GM18867 (cell line): ENCODE measurements around the gene SCAPER.
"Not testable (repeated sequence)": the region's sequence is repeated elsewhere in the genome, so short reads cannot be mapped to it uniquely, and the experiment has no call there.

ENCODE experiments used
- ATAC-seq: cut with Tn5 transposase; IDR thresholded peaks from one replicate; pipeline ENCODE4 v1.9.1; 2021; ENCODE audit warnings: mild to moderate bottlenecking, moderate library complexity; ENCODE audit not compliant: unreplicated experiment

Gene SCAPER

DNA sequence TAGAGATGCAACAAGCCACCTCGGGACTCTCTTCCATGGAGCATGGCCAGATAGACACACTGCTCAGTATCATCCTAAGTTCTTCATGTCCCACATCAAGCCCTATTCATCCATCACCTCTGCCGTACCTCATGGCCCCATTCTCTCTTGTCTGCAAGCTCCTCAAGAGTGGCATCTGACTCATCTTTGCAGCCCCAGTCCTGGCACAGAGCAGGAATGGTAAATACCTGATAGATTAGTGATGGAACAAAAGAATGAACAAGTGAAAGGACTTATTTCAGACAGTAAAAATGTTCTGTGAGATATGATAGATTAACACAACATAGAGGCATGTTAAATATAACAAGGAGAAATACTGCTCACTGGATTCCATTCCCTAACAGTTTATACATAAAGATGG is 392.2 kb downstream of the SCAPER start:
- ATAC-seq, result no peak

DNA sequence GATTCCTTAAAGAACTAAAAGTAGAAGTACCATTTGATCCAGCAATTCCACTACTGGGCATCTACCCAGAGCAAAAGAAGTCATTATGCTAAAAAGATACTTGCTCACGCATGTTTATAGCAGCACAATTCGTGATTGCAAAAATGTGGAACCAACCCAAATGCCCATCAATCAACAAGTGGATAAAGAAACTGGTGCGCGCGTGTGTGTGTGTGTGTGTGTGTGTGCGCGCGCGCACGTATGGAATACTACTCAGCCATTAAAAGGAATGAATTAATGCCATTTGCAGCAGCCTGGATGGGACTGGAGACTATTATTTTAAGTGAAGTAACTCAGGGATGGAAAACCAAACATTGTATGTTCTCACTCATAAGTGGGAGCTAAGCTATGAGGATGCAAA is 394.5 kb downstream of the SCAPER start:
- not testable (repeated sequence) for ATAC-seq

DNA sequence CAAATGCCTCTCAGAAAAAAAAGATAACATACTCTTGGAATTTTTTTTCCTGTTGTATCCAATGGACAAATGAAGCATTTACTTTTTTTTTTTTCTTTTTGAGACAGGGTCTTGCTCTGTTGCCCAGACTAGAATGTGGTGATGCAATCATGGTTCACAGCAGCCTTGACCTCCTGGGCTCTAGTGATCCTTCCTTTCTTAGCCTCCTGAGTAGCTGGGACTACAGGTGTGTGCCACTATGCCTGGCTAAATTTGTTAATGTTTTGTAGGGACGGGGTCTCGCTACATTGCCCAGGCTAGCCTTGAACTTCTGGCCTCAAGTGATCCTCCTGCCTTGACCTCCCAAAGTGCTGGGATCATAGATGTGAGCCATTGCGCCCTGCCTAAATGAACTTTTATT is 401.3 kb downstream of the SCAPER start:
- ATAC-seq, result no peak

DNA sequence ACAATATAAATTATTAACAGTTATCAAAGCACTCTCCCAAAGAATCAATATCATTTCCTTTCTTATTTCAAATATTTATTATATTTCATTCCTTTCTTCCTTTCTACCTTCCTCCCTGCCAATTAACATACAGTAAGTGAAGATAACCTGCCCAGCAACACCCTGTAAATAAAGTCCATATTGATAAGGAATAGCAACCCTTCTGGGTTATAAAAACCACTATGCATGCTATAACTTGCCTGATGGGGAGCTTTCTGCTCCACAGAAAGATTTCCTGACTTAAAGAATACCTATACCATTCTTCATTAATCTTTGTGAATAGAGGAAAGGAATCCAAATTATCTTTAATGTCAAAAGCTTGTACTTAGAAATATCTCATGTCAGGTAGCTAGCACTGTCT is 402.0 kb downstream of the SCAPER start:
- ATAC-seq, result no peak

DNA sequence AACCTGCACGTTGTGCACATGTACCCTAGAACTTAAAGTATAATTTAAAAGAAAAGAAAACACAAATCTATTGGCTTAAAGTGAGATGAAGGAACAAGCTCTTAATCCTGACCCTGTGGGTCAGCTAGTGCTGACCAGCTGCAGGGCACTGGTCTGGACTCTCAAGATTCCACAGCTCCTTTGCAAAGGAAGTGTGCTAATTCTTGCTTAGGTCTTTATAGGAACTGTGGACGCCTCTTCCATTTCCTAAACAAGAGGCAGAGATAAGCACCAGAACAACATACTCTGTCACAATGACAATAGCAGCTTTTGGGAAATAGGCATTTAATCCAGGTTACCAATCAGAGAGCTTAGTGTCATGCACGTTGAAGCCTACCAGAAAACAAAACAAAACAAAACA is 402.5 kb downstream of the SCAPER start:
- no peak for ATAC-seq

DNA sequence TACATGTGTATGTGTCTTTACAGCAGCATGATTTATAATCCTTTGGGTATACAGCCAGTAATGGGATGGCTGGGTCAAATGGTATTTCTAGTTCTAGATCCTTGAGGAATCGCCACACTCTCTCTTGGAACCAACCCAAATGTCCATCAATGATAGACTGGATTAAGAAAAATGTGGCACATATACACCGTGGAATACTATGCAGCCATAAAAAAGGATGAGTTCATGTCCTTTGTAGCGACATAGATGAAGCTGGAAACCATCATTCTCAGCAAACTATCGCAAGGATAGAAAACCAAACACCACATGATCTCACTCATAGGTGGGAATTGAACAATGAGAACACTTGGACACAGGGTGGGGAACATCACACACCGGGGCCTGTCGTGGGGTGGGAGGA is 403.0 kb downstream of the SCAPER start:
- not testable (repeated sequence) for ATAC-seq

DNA sequence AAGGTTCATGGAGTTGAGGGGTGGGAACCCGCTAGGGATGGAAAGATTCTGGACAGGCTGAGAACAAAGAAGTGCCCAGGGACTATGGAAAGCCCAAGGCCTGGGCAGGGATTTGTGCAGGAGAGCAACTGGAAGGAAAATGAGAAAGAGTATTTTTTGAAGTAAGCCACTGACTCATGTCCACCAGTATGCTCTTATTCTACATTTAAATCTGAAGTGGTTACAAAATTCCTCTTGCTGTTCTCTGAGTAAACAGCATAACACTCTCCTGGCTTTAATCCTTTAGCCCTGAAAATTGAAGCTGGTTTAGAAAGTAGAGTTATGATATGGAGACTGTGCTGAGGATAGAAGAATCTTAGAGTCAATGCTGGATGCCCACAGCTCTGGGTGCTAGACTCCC is 403.4 kb downstream of the SCAPER start:
- ATAC-seq, result no peak

DNA sequence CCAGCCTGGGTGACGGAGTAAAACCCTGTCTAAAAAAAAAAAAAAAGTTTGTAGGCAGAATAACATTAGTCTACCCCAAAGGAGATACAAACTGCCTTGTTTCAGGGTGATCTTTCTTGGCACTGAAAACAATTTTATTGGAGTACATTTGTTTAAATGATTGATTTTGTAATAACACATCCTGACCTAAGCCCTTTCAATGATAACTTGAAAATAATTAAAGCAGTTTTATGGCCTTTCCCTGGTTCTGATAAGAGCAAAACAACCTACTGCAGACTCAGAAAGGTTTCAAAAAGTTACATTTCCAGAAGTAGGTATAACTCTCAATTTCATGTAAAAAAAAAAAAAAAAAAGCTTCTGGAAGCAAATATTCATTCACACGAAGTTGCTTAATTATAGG is 404.1 kb downstream of the SCAPER start:
- ATAC-seq, result no peak

DNA sequence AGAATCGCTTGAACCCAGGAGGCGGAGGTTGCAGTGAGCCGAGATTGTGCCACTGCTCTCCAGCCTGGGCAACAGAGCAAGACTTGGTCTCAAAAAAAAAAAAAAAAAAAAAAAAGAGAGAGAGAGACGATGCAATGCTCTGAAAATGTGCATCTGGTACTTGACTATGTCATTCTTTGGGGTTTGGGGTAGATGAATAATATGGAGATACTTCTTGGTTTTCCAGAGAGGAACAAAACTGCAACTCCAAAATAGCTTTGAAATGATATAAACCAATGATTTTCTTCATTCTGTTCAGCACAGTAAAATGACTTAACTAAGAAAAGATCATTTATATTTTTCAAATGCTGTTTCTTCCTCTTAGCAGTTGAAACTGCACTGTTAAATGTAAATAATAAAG is 409.7 kb downstream of the SCAPER start:
- no peak for ATAC-seq

DNA sequence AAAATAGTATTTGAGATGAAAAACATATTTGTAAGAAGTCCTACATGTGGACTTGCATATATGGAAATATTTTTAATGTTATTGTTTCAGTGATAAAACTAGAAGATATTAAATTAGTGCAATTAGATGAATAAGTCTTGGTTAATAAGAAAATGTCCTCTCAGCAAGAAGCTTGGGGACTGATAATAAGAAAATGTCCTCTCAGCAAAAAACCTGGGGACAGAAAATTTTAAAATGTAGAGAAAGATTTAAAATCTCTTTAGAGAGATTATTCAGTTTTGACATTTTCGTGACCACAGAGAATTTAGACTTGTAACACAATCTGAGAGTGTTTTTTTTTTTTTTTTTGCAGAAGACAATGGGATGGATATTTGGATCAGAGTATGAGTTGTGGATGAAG is 412.6 kb downstream of the SCAPER start:
- ATAC-seq, result no peak

DNA sequence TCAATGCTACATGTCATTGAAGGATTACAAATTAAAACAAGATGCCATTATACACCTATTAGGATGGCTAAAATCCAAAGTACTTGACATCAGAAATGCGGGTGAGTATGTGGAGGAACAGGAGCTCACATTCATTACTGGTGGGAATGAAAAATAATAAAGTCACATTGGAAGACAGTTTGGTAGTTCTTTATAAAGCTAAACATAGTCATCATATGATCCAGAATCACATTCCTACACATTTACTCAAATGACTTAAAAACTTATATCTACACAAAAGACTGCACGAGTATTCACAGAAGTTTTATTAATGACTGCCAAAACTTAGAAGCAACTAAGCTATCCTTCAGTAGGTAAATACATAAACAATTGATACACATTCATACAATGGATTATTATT is 421.4 kb downstream of the SCAPER start:
- no peak for ATAC-seq

DNA sequence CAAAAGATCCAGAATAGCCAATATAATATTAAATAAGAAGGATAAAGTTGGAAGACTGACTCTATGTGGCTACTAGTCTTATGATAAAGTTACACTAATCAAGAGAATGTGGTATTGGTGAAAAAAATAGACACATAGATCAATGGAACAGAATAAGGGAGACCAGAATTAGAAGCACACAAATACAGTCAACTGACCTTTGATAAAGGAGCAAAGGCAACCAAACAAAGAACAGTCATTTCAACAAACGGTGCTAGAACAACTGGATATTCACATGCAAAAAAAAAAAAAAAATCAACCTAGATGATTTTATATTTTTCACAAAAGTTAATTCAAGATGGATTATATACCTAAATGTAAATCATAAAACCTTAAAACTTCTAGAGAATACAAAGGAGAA is 422.1 kb downstream of the SCAPER start:
- ATAC-seq, result no peak

DNA sequence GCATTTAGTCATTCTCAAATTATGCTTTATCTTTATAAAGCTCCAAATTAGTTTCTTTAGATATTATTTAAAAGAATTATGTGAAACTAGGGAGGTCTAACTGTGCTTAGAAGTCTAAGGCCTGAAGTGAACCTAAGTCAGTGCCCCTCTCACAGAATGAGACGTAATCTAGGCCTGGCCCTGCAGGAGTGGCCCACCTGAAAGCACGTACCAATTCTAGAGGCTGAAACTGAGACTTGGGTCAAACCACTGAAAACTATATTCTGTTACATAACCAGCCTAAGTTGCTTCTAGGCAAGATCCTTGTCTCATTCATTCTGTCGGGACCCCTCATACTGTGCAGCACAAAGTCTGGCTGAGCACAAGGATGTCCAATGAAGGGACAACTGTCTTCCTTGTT is 424.9 kb downstream of the SCAPER start:
- ATAC-seq, result no peak

DNA sequence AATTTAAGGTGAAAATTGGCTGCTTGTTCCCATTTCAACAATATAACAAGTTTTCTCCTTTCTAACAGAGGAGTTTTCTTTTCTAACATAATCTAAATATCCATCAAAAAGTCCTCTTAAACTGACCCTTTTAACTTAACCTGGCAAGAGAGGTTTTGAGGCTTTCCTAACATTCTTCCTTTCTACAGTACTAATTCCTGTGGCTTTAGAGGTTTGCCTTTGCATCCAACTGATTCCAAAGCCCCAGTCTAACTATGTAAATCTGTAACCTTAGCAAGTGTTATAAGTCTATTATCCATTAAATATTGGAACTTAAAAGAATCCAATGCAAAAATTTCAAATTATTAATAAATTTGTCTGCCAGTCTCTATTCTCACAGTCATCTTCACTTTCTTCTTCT is 434.4 kb downstream of the SCAPER start:
- ATAC-seq, result no peak

DNA sequence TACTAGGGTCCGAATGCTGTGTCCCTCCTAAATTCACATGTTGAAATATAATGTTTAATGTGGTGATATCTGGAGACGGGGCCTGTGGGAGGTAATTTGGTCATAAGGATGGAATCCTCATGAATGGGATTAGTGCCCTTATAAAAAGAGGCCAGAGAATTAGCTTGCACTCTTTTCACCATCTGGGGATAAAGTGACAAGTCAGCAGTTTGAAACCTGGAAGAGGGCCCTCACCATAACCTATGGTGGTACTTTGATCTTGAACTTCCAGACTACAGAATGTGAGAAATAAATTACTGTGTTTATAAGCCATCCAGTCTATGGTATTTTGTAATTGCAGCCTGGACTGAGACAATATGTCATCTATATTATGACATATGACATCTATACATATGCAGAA is 436.4 kb downstream of the SCAPER start:
- no peak for ATAC-seq

DNA sequence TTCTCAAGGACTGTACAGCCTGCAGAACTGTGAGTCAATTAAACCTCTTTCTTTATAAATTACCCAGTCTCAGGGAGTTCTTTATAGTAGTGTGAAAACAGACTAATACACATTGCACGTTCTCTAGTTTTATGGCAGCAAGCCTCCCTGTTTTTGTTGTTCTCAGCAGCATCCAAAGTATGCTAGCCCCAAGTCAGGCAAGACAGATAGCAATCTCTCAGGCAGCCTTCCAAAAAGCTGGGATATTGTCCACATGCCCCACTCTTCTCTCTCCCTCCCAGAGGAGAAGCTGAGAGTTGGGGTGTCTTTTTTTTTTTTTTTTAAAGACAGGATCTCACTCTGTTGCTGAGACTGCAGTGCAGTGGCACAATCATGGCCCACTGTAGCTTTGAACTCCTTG is 438.0 kb downstream of the SCAPER start:
- no peak for ATAC-seq

DNA sequence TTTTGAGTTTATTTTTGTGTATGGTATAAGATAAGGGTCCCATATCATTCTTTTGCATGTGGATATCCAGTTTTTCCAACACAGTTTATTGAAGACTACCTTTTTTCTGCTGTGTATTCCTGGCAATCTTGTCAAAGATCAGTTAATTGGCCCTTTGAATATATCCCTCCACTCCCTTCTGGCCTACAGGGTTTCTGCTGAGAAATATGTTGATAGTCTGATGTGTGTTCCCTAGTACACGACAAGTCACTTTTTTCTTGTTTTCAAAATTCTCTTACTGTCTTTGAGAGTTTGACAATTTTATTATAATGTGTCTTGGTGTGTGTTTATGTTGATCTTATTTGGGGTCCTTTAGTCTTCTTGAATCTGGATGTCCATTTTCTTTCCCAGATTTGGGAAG is 439.4 kb downstream of the SCAPER start:
- ATAC-seq, result no peak

DNA sequence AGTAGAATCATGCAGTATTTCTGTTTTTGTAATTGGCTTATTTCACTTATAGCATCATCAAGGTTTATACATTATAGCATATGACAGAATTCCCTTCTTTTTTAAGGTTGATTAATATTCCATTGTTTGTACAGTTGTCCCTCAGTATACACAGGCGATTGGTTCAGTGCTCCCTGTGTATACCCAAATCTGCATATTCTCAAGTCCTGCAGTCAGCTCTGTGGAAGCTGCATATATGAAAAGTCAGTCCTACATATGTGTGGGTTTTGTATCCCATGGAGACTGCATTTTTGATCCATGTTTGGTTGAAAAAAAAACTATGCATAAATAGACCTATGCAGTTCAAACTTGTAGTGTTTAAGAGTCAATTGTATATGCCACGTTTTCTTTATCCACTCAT is 440.9 kb downstream of the SCAPER start:
- no peak for ATAC-seq

DNA sequence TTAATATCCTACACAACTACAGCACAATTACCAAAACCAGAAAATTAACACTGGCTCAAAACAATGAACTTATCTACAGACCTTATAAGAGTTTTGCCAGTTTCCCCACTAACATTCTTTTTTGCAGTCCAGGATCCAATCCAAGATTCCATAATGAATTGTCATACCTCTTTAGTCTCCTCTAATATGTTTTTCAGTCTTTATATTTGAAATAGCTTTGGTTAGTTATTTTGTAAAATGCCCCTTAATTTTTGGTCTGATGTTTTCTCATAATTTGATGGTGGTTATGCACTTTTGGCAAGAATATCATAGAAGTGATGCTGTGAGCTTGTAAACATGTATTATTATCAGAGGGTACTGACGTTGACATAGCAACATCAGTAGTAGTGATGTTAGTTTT is 444.3 kb downstream of the SCAPER start:
- ATAC-seq, result no peak

DNA sequence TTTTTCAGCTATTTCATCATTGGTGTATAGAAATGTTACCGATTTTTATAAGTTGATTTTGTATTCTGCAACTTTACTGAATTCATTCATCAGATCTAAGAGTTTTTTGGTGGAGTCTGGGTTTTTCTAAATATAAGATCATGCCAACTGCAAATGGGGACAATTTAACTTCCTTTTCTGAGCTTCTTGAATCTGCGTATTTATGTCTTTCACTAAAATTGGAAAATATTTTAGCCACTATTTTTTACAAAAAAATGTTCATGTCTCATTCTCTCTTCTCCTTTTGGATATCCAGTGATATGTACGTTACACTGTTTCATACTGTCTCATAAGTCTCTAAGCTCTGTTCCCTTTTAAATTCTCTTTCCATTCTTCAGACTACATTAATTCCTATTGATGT is 444.8 kb downstream of the SCAPER start:
- ATAC-seq, result no peak

DNA sequence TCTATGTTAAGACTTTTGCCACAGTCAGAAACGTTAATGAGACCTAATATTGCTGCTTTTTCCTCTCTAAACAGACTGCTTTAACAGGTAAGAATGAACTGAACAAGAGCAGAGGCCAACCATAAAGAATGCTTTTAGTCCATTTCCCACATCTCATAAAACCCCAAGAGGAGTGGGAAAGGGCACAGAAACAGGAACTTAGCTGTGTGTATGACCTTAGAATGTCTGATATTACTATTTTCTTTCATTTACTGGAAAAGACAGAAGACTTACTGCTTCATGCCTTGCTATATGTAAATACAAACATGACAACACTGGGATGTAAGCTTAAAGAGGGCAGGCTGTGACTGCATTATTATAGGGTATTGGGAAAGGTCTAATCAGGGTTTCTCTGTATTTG is 453.6 kb downstream of the SCAPER start:
- ATAC-seq, result no peak

DNA sequence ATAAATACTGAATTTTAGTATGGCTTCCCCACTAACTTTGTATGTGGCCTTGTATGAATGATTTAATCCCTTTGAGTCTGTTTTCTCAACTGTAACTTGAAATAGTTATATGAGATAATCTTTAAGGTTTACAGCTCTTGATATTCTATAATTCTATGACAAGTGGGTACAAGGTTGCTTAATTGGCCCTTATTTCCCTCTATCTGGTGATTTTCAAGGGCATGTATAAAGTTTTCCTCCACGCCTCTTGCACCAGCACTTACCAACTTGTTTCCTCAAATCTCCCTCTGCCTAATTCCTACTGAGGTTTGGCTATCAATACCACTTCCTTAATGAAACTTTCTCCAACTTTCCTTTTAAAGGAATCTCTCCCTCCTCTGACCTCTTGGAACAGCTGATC is 455.7 kb downstream of the SCAPER start:
- no peak for ATAC-seq

DNA sequence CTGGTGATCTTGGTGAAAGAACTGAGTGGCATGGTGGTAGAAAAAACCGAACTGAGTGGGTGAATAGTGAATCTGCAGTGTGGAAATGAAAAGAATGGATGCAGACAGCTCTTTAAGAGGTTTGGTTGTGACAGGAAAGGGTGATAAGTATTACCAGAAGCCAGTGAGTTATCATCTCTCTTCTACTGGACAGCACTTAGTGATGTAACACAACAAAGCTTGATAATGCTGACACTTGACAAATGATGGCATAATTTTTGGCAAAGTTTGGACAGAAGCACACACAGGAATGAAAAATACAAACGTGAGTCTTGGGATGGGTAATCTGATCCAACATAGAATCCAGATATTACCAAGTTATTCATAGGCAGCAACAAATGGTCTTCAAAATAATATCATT is 456.4 kb downstream of the SCAPER start:
- no peak for ATAC-seq
